Measurements from ENCODE around the gene DHRS11.

DHRS11 gene

DNA sequence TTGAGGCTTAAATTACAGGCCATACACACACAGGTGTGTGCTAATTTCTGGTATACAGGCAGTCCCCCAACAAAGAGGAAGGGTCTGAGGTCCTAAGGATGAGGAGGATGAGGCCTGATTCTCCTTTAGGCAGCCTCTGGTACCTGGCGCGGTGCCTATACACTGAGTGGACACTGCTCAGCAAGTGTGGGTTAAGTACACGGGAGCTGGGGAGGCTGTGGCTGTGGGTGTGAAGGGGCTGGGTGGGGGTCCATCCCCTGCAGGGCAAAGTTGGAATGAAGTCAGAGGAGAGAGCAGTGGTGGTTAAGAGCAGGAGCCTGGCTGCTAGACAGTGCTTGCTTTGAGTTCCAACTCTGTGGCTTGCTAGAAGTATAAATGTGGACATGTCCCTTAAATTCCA, 20.6 kb downstream of the DHRS11 start:
- H4K8ac ChIP-seq (ENCODE audit: low read depth, low read length), result no peak overlapping the region
- H3K4me2 ChIP-seq (ENCODE audit: low read length), result no peak overlapping the region
- no peaks in the 10 kb centered on the region for H3K36me3 ChIP-seq (ENCODE audit: control insufficient read depth, insufficient read depth, low read length)
- H3K4me3 ChIP-seq (ENCODE audit: low read length), result no peak overlapping the region
- H3K9ac ChIP-seq (ENCODE audit: low read length), result no peak overlapping the region
- no peak for DNase-seq
- H2BK5ac ChIP-seq (ENCODE audit: low read length), result no peak overlapping the region
- H3K27ac ChIP-seq (ENCODE audit: low read depth, low read length), result no peak overlapping the region
- H3K4me1 ChIP-seq (ENCODE audit: control insufficient read depth, low read depth, low read length), result peaks cover 24% of the 10 kb centered on the region
- no peak overlapping the region for H3K18ac ChIP-seq (ENCODE audit: low read length)
- H2BK15ac ChIP-seq (replicated peaks; ENCODE audit: low read depth), result no peak overlapping the region
- no peaks in the 10 kb centered on the region for H3K27me3 ChIP-seq (ENCODE audit: insufficient read depth, low read length, poor library complexity)
- H3K79me2 ChIP-seq (ENCODE audit: control insufficient read depth, insufficient read depth, low read length), result no peaks in the 10 kb centered on the region
- peaks cover 2% of the 10 kb centered on the region for H3K79me1 ChIP-seq (ENCODE audit: low read length)
- H2AK5ac ChIP-seq (ENCODE audit: low read length), result peak overlapping the region; percentile 69
- peak overlapping the region; percentile 66 for H3K56ac ChIP-seq (ENCODE audit: low read length)
- H3K23ac ChIP-seq (ENCODE audit: low read length), result no peak overlapping the region
- WGBS (ENCODE audit: extremely low coverage, insufficient coverage, low lambda C conversion rate), result no CpG with 5 or more reads among the region's 3 CpGs
- no peak overlapping the region for H4K5ac ChIP-seq (ENCODE audit: low read length)
- no peak overlapping the region for H2BK120ac ChIP-seq (ENCODE audit: low read depth, low read length)
- H3K4ac ChIP-seq (ENCODE audit: low read depth, low read length), result no peak overlapping the region

DNA sequence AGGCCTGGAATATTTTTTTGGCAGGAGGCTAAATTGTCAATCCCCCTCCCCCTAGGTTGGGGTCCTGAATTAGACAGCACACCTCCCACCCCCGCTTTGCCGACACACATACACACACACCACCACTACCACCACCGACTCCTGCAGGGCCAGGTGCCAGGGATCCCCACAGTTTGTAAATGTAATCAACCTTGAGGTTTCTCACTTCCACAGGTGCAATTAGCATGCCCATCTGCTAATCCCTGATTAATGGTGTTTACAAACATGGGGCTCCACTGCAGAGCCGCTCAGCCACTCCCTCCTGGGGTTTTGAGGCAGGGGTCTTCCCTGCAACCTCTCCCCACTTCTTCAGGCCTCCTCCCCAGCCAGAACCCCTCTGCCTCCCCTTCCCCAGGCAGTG, 21.5 kb downstream of the DHRS11 start:
- Histone ChIP-seq H3K36me3 (ENCODE audit: control insufficient read depth, insufficient read depth, low read length) (no peaks in the 10 kb centered on the region), H2BK15ac (replicated peaks; ENCODE audit: low read depth) (no peak overlapping the region), H2BK5ac (ENCODE audit: low read length) (no peak overlapping the region), H3K4me3 (ENCODE audit: low read length) (no peak overlapping the region), H3K27me3 (ENCODE audit: insufficient read depth, low read length, poor library complexity) (no peaks in the 10 kb centered on the region), H2BK120ac (ENCODE audit: low read depth, low read length) (no peak overlapping the region), H3K23ac (ENCODE audit: low read length) (no peak overlapping the region), H2AK5ac (ENCODE audit: low read length) (no peak overlapping the region), H4K5ac (ENCODE audit: low read length) (no peak overlapping the region), H3K4me1 (ENCODE audit: control insufficient read depth, low read depth, low read length) (peaks cover 24% of the 10 kb centered on the region), H3K4me2 (ENCODE audit: low read length) (no peak overlapping the region), H3K79me1 (ENCODE audit: low read length) (no peaks in the 10 kb centered on the region), H3K18ac (ENCODE audit: low read length) (peak overlapping the region; percentile 13), H4K8ac (ENCODE audit: low read depth, low read length) (no peak overlapping the region), H3K27ac (ENCODE audit: low read depth, low read length) (peak overlapping the region; percentile 5), H3K9ac (ENCODE audit: low read length) (no peak overlapping the region), H3K56ac (ENCODE audit: low read length) (peak overlapping the region; percentile 29), H3K4ac (ENCODE audit: low read depth, low read length) (no peak overlapping the region), H3K79me2 (ENCODE audit: control insufficient read depth, insufficient read depth, low read length) (no peaks in the 10 kb centered on the region)
- DNase-seq, result peak; percentile 66
- no CpG with 5 or more reads among the region's 4 CpGs for WGBS (ENCODE audit: extremely low coverage, insufficient coverage, low lambda C conversion rate)

DNA sequence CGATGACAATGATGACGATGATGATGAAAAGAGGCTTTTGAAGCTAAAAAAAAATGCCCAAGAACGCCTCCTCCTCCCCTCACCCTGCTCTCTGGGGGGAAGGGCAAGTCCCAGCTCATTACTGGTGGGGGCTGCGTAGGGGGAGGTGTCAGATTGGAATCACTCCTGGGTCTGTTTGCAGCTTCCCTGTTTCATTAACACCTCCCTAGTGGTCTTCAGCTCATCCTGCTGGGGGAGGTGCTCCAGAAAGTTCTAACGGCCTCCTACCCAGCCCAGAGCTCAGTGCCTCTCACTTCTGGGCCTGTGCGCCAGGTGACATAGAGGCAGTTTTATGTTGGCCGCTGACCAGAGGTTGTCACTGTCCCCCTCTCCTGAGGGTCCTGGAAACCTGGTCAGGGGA, 22.4 kb downstream of the DHRS11 start:
- WGBS (ENCODE audit: extremely low coverage, insufficient coverage, low lambda C conversion rate), result no CpG with 5 or more reads among the region's 7 CpGs
- H3K56ac ChIP-seq (ENCODE audit: low read length), result peak overlapping the region; percentile 76
- H2BK15ac ChIP-seq (replicated peaks; ENCODE audit: low read depth), result no peak overlapping the region
- no peaks in the 10 kb centered on the region for H3K36me3 ChIP-seq (ENCODE audit: control insufficient read depth, insufficient read depth, low read length)
- peak overlapping the region; percentile 38 for H3K27ac ChIP-seq (ENCODE audit: low read depth, low read length)
- no peak overlapping the region for H2BK120ac ChIP-seq (ENCODE audit: low read depth, low read length)
- H3K23ac ChIP-seq (ENCODE audit: low read length), result no peak overlapping the region
- no peaks in the 10 kb centered on the region for H3K27me3 ChIP-seq (ENCODE audit: insufficient read depth, low read length, poor library complexity)
- H3K18ac ChIP-seq (ENCODE audit: low read length), result no peak overlapping the region
- no peak overlapping the region for H3K4me3 ChIP-seq (ENCODE audit: low read length)
- H4K8ac ChIP-seq (ENCODE audit: low read depth, low read length), result no peak overlapping the region
- peaks cover 24% of the 10 kb centered on the region for H3K4me1 ChIP-seq (ENCODE audit: control insufficient read depth, low read depth, low read length)
- H2AK5ac ChIP-seq (ENCODE audit: low read length), result no peak overlapping the region
- H3K4me2 ChIP-seq (ENCODE audit: low read length), result peak overlapping the region; percentile 8
- H4K5ac ChIP-seq (ENCODE audit: low read length), result no peak overlapping the region
- no peak overlapping the region for H3K4ac ChIP-seq (ENCODE audit: low read depth, low read length)
- peak overlapping the region; percentile 35 for H3K9ac ChIP-seq (ENCODE audit: low read length)
- DNase-seq, result peak; percentile 89
- H2BK5ac ChIP-seq (ENCODE audit: low read length), result peak overlapping the region; percentile 71
- H3K79me2 ChIP-seq (ENCODE audit: control insufficient read depth, insufficient read depth, low read length), result no peaks in the 10 kb centered on the region
- H3K79me1 ChIP-seq (ENCODE audit: low read length), result no peaks in the 10 kb centered on the region

DNA sequence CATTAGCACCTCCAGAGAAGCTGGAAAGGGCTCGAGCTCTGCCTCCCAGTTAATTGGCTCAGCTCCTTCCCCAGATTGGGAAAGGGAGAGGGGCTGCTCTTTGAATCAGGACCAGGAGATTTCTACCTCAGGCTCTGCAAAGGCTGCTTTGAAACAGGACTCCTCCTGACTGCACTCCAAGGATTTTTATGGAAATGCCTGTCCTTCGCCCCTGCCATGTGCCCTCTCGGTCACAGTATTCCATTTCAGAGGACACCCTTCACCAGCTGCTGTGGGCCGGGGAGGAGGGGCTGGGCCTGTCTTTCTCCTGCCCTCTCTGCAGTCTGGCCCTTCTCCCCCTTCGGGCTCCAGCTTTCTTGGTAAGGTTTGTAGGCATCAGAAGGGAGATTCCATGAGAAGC, 23.3 kb downstream of the DHRS11 start:
- Histone ChIP-seq H4K5ac (ENCODE audit: low read length) (no peak overlapping the region), H4K8ac (ENCODE audit: low read depth, low read length) (no peak overlapping the region), H3K9ac (ENCODE audit: low read length) (peak overlapping the region; percentile 39), H3K27ac (ENCODE audit: low read depth, low read length) (peak overlapping the region; percentile 47), H3K79me1 (ENCODE audit: low read length) (no peaks in the 10 kb centered on the region), H3K36me3 (ENCODE audit: control insufficient read depth, insufficient read depth, low read length) (no peaks in the 10 kb centered on the region), H2BK5ac (ENCODE audit: low read length) (peak overlapping the region; percentile 9), H3K79me2 (ENCODE audit: control insufficient read depth, insufficient read depth, low read length) (no peaks in the 10 kb centered on the region), H2BK15ac (replicated peaks; ENCODE audit: low read depth) (no peak overlapping the region), H3K4me3 (ENCODE audit: low read length) (no peak overlapping the region), H3K4me2 (ENCODE audit: low read length) (no peak overlapping the region), H3K27me3 (ENCODE audit: insufficient read depth, low read length, poor library complexity) (no peaks in the 10 kb centered on the region), H3K23ac (ENCODE audit: low read length) (no peak overlapping the region), H3K18ac (ENCODE audit: low read length) (no peak overlapping the region), H2AK5ac (ENCODE audit: low read length) (no peak overlapping the region), H2BK120ac (ENCODE audit: low read depth, low read length) (peak overlapping the region; percentile 14), H3K56ac (ENCODE audit: low read length) (peak overlapping the region; percentile 63), H3K4ac (ENCODE audit: low read depth, low read length) (peak overlapping the region; percentile 76), H3K4me1 (ENCODE audit: control insufficient read depth, low read depth, low read length) (peaks cover 24% of the 10 kb centered on the region)
- peak; percentile 50 for DNase-seq
- no CpG with 5 or more reads among the region's 5 CpGs for WGBS (ENCODE audit: extremely low coverage, insufficient coverage, low lambda C conversion rate)

DNA sequence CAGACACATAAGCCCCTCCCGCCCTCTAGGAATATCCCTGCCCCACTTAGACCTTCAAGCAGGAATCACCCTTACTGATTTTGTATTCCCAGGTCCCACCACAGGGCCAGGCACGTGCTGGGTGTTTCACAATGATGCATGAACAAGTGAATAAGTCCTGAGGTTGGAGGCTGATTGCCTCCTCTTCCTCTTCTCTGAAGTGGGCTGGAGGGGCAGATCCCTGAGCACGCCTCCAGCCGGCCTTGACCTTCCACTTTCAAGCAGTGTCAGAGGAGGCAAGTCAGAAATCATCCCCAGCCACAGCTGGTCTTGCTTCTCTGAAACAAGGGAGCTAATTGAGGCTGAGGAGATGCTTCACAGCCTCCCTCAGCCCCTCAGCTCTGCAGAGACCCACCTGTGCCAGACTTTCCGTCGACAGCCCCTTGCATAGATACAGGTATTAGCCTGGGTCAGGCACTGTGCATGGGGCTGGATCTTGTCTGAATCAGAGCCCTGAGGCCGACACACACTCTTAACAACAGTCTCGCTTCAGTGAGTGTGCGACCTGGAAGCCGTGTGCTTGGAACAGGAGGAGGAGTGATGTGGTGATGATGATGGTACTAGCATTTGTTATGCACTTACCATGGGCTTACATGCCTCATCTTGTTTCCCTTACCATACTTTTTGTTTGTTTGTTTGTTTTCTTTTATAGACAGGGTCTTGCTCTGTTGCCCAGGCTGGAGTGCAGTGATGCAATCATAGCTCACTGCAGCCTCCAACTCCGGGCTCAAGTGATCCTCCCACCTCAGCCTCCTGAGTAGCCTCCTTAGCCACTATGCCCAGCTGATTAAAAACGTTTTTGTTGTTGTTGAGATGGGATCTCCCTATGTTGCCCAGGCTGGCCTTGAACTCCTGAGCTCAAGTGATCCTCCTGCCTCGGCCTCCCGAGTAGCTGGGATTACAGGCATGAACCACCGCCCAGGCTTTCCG, 24.7 kb downstream of the DHRS11 start:
- no peak overlapping the region for H3K23ac ChIP-seq (ENCODE audit: low read length)
- no peak overlapping the region for H2BK15ac ChIP-seq (replicated peaks; ENCODE audit: low read depth)
- H3K18ac ChIP-seq (ENCODE audit: low read length), result no peak overlapping the region
- no peak for DNase-seq
- no peaks in the 10 kb centered on the region for H3K27me3 ChIP-seq (ENCODE audit: insufficient read depth, low read length, poor library complexity)
- H2AK5ac ChIP-seq (ENCODE audit: low read length), result no peak overlapping the region
- H3K27ac ChIP-seq (ENCODE audit: low read depth, low read length), result no peak overlapping the region
- H3K4me3 ChIP-seq (ENCODE audit: low read length), result no peak overlapping the region
- H2BK120ac ChIP-seq (ENCODE audit: low read depth, low read length), result no peak overlapping the region
- no CpG with 5 or more reads among the region's 16 CpGs for WGBS (ENCODE audit: extremely low coverage, insufficient coverage, low lambda C conversion rate)
- no peak overlapping the region for H3K56ac ChIP-seq (ENCODE audit: low read length)
- H3K4me2 ChIP-seq (ENCODE audit: low read length), result no peak overlapping the region
- H3K36me3 ChIP-seq (ENCODE audit: control insufficient read depth, insufficient read depth, low read length), result no peaks in the 10 kb centered on the region
- peaks cover 24% of the 10 kb centered on the region for H3K4me1 ChIP-seq (ENCODE audit: control insufficient read depth, low read depth, low read length)
- H2BK5ac ChIP-seq (ENCODE audit: low read length), result no peak overlapping the region
- no peak overlapping the region for H4K8ac ChIP-seq (ENCODE audit: low read depth, low read length)
- H3K4ac ChIP-seq (ENCODE audit: low read depth, low read length), result no peak overlapping the region
- H3K79me2 ChIP-seq (ENCODE audit: control insufficient read depth, insufficient read depth, low read length), result no peaks in the 10 kb centered on the region
- no peak overlapping the region for H4K5ac ChIP-seq (ENCODE audit: low read length)
- no peaks in the 10 kb centered on the region for H3K79me1 ChIP-seq (ENCODE audit: low read length)
- H3K9ac ChIP-seq (ENCODE audit: low read length), result no peak overlapping the region
